ENCODE results near the gene PNPLA5. TPM values are rescaled to one million over a fixed set of nuclear protein-coding genes. Genes with fewer than 3 reads are reported as not detected.

The PNPLA5 gene
- total and polyA plus RNA-seq, 5 experiments from 2014 or later: not detected

Other genes with a start within 250 kb of the PNPLA5 start
- 1 to 10 TPM in 1 of 2 experiments, under 1 TPM in 1; 0.58 to 1.7 TPM for gene EFCAB6, start 79.7 kb downstream of the PNPLA5 start, total RNA-seq
- under 1 TPM in 1 of 3 donors, not detected in 2; 0.14 TPM for gene EFCAB6, start 79.7 kb downstream of the PNPLA5 start, polyA plus RNA-seq
- gene SULT4A1, start 29.5 kb downstream of the PNPLA5 start, total RNA-seq: not detected
- not detected for gene SULT4A1, start 29.5 kb downstream of the PNPLA5 start, polyA plus RNA-seq
- under 1 TPM; 0.60 to 0.63 TPM for gene PNPLA3, start 31.8 kb upstream of the PNPLA5 start, total RNA-seq
- gene PNPLA3, start 31.8 kb upstream of the PNPLA5 start, polyA plus RNA-seq: not detected
- gene SAMM50, start 63.4 kb upstream of the PNPLA5 start, total RNA-seq: 10 to 100 TPM; 37.7 to 38.1 TPM
- 10 to 100 TPM; 70.2 to 71.6 (median 70.5) TPM for gene SAMM50, start 63.4 kb upstream of the PNPLA5 start, polyA plus RNA-seq
- 1 to 10 TPM; 6.9 to 7.0 TPM for gene PARVB, start 132.3 kb upstream of the PNPLA5 start, total RNA-seq
- gene PARVB, start 132.3 kb upstream of the PNPLA5 start, polyA plus RNA-seq: under 1 TPM in 1 of 3 donors, not detected in 2; 0.91 TPM

All from naive thymus-derived CD8-positive, alpha-beta T cell (primary cell).